ENCODE data around the gene CRCP. TPM values are rescaled to one million over a fixed set of nuclear protein-coding genes. Genes with fewer than 3 reads are reported as not detected.
"Not testable (repeated sequence)": the region's sequence is repeated elsewhere in the genome, so short reads cannot be mapped to it uniquely, and the experiment has no call there.

Gene CRCP
- polyA plus RNA-seq (ENCODE audit: insufficient read length in 3 of 3) = 10 to 100 TPM; 24.5 to 28.9 (median 25.2) TPM

- peak; percentile 43 to 65 (median 62) for DNase-seq (ENCODE audit: low read depth in 3 of 3, low spot score in 2 of 3)
Observed at GRCh38 chr7:66114743-66115649, at the start of gene CRCP. CRCP (plus strand) TSS chr7:66114847; CDS start chr7:66114963, 116 bp downstream.

GRCh38 chr7:66069732-66070131 lies 44.9 kb upstream of the CRCP start:
- no peak for DNase-seq (ENCODE audit: low read depth in 3 of 3, low spot score in 2 of 3)

GRCh38 chr7:66070222-66070621 lies 44.4 kb upstream of the CRCP start:
- DNase-seq (ENCODE audit: low read depth in 3 of 3, low spot score in 2 of 3) = no peak

GRCh38 chr7:66072208-66072607 lies 42.4 kb upstream of the CRCP start:
- not testable (repeated sequence) for DNase-seq (ENCODE audit: low read depth in 3 of 3, low spot score in 2 of 3)

- DNase-seq (ENCODE audit: low read depth in 3 of 3, low spot score in 2 of 3) = peak; percentile 70 to 88 (median 81)
Observed at GRCh38 chr7:66075590-66076461, 38.8 kb upstream of the CRCP start, which contains the start of gene ASL. ASL (plus strand) TSS chr7:66075819; CDS start chr7:66076082, 263 bp downstream.

GRCh38 chr7:66076462-66077329 lies 38.0 kb upstream of the CRCP start:
- DNase-seq (ENCODE audit: low read depth in 3 of 3, low spot score in 2 of 3) = no peak

- no peak for DNase-seq (ENCODE audit: low read depth in 3 of 3, low spot score in 2 of 3)
Observed at GRCh38 chr7:66078067-66078466, 36.6 kb upstream of the CRCP start.

- DNase-seq (ENCODE audit: low read depth in 3 of 3, low spot score in 2 of 3) = no peak
Observed at GRCh38 chr7:66082083-66082482, 32.6 kb upstream of the CRCP start.

GRCh38 chr7:66082886-66083415 lies 31.7 kb upstream of the CRCP start:
- no peak for DNase-seq (ENCODE audit: low read depth in 3 of 3, low spot score in 2 of 3)

GRCh38 chr7:66083677-66084076 lies 31.0 kb upstream of the CRCP start:
- no peak for DNase-seq (ENCODE audit: low read depth in 3 of 3, low spot score in 2 of 3)

GRCh38 chr7:66088861-66089838 lies 25.5 kb upstream of the CRCP start:
- no peak for DNase-seq (ENCODE audit: low read depth in 3 of 3, low spot score in 2 of 3)

- no peak for DNase-seq (ENCODE audit: low read depth in 3 of 3, low spot score in 2 of 3)
Observed at GRCh38 chr7:66092654-66093053, 22.0 kb upstream of the CRCP start.

- DNase-seq (ENCODE audit: low read depth in 3 of 3, low spot score in 2 of 3) = no peak
Observed at GRCh38 chr7:66095010-66095409, 19.6 kb upstream of the CRCP start.

GRCh38 chr7:66099232-66099550 lies 15.5 kb upstream of the CRCP start:
- no peak for DNase-seq (ENCODE audit: low read depth in 3 of 3, low spot score in 2 of 3)

GRCh38 chr7:66099551-66100407 lies 14.9 kb upstream of the CRCP start:
- peak; percentile 60 to 74 (median 72) for DNase-seq (ENCODE audit: low read depth in 3 of 3, low spot score in 2 of 3)

GRCh38 chr7:66100408-66101050 lies 14.1 kb upstream of the CRCP start:
- DNase-seq (ENCODE audit: low read depth in 3 of 3, low spot score in 2 of 3) = no peak

GRCh38 chr7:66102168-66102567 lies 12.5 kb upstream of the CRCP start:
- not testable (repeated sequence) for DNase-seq (ENCODE audit: low read depth in 3 of 3, low spot score in 2 of 3)

- DNase-seq (ENCODE audit: low read depth in 3 of 3, low spot score in 2 of 3) = not testable (repeated sequence)
Observed at GRCh38 chr7:66103994-66104393, 10.7 kb upstream of the CRCP start.
